Activated CD8-positive, alpha-beta memory T cell treated with anti-CD3 and anti-CD28 coated beads, Interleukin-2, amount 50 U/mL, for 24 hours (primary cell): Measurements from ENCODE around the gene MAD1L1.
"Not testable (repeated sequence)": the region's sequence is repeated elsewhere in the genome, so short reads cannot be mapped to it uniquely, and the experiment has no call there.

ENCODE experiments used
- DNase-seq: peaks from one replicate; pipeline ENCODE4 v3.0.0-alpha.2; 2020; ENCODE audit errors: extremely low read depth

MAD1L1 gene

GRCh38 chr7:1864161-1864940, 368.4 kb downstream of the MAD1L1 start:
- DNase-seq = no peak

- DNase-seq = no peak
These were observed 369.4 kb downstream of the MAD1L1 start for GRCh38 chr7:1863091-1863900.

GRCh38 chr7:1862560-1862959, 370.2 kb downstream of the MAD1L1 start:
- DNase-seq = no peak

- no peak for DNase-seq
These were observed 370.8 kb downstream of the MAD1L1 start for GRCh38 chr7:1861799-1862458.

- DNase-seq = not testable (repeated sequence)
These were observed 371.6 kb downstream of the MAD1L1 start for GRCh38 chr7:1860881-1861798.

- no peak for DNase-seq
These were observed 373.3 kb downstream of the MAD1L1 start for GRCh38 chr7:1859266-1860035.

GRCh38 chr7:1858435-1859265, 374.1 kb downstream of the MAD1L1 start:
- DNase-seq = no peak

GRCh38 chr7:1857487-1858421, 375.0 kb downstream of the MAD1L1 start:
- no peak for DNase-seq

- DNase-seq = no peak
These were observed 375.8 kb downstream of the MAD1L1 start for GRCh38 chr7:1856888-1857441.

GRCh38 chr7:1856161-1856887, 376.4 kb downstream of the MAD1L1 start:
- no peak for DNase-seq

- DNase-seq = no peak
These were observed 377.0 kb downstream of the MAD1L1 start for GRCh38 chr7:1855725-1856160.

GRCh38 chr7:1854866-1855724, 377.6 kb downstream of the MAD1L1 start:
- DNase-seq = no peak

GRCh38 chr7:1853986-1854865, 378.5 kb downstream of the MAD1L1 start:
- DNase-seq = no peak

GRCh38 chr7:1853431-1853985, 379.2 kb downstream of the MAD1L1 start:
- DNase-seq = no peak
